Neural cell (in vitro differentiated cells): ENCODE results near the gene DNAJC18.

ENCODE experiments used
- CTCF ChIP-seq: fragments of 450-650 bp; IDR thresholded peaks from 2 replicates; pipeline ENCODE4 v1.5.1; 2014; ENCODE audit warnings: antibody characterized with exemption, mild to moderate bottlenecking, moderate library complexity; ENCODE audit not compliant: poor library complexity, severe bottlenecking
- EP300 ChIP-seq: fragments of 450-650 bp; conservative IDR thresholded peaks from 2 replicates; pipeline ENCODE4 v1.6.1; 2014; ENCODE audit warnings: antibody characterized with exemption, mild to moderate bottlenecking, moderate library complexity; ENCODE audit not compliant: poor library complexity, severe bottlenecking
- EZH2 ChIP-seq: fragments of 200-600, 300-800 bp; shearing (Covaris generic), sonication (generic); IDR thresholded peaks from 2 replicates; pipeline ENCODE4 v1.6.1; 2014; ENCODE audit warnings: antibody characterized with exemption, low read length, borderline replicate concordance, mild to moderate bottlenecking; ENCODE audit not compliant: insufficient read depth, poor library complexity, severe bottlenecking
- MXI1 ChIP-seq: fragments of 450-650 bp; conservative IDR thresholded peaks from 2 replicates; pipeline ENCODE4 v1.6.1; 2014; ENCODE audit warnings: antibody characterized with exemption, mild to moderate bottlenecking; ENCODE audit not compliant: poor library complexity, severe bottlenecking
- POLR2AphosphoS5 ChIP-seq: IDR thresholded peaks from 2 replicates; pipeline ENCODE4 v1.6.1; 2012
- RAD21 ChIP-seq: fragments of 450-650 bp; conservative IDR thresholded peaks from 2 replicates; pipeline ENCODE4 v1.6.1; 2014; ENCODE audit warnings: antibody characterized with exemption, mild to moderate bottlenecking, moderate library complexity
- REST ChIP-seq: IDR thresholded peaks from 2 replicates; pipeline ENCODE4 v1.6.1; 2012; ENCODE audit warnings: borderline replicate concordance
- SMC3 ChIP-seq: fragments of 450-650 bp; conservative IDR thresholded peaks from 2 replicates; pipeline ENCODE4 v1.6.1; 2014; ENCODE audit warnings: antibody characterized with exemption, mild to moderate bottlenecking, moderate library complexity; ENCODE audit not compliant: poor library complexity
- TAF1 ChIP-seq: IDR thresholded peaks from 2 replicates; pipeline ENCODE4 v1.6.1; 2012; ENCODE audit warnings: low read depth

- no peak for TF ChIP-seq CTCF
- no peak for TF ChIP-seq EP300
- TF ChIP-seq REST, result no peak
- no peak for TF ChIP-seq EZH2
- TF ChIP-seq MXI1, result no peak
- TF ChIP-seq RAD21, result no peak
- TF ChIP-seq POLR2AphosphoS5, result peak; percentile 18
- no peak for TF ChIP-seq TAF1
- TF ChIP-seq SMC3, result no peak
These were observed 64.4 kb downstream of the DNAJC18 start for GRCh38 chr5:139374909-139375308.
